K562 (cell line): ENCODE data around the gene METTL25B. TPM values are rescaled to one million over a fixed set of nuclear protein-coding genes. Genes with fewer than 3 reads are reported as not detected.

Source experiments
- BHLHE40 ChIP-seq: IDR thresholded peaks from 2 replicates; pipeline ENCODE4 v1.6.1; 2011; ENCODE audit warnings: low read length, improper control_type of control experiment
- CREB1 ChIP-seq, 2 experiments: sonication (generic) in 1 of 2; formaldehyde crosslinking in 1 of 2; IDR thresholded peaks; 2 replicates each; pipeline versions ENCODE4 v1.6.1 to v1.8.0; 2012 to 2022; ENCODE audit warnings: inconsistent platforms in 1 of 2, mild to moderate bottlenecking in 1 of 2, missing genetic modification reagents in 1 of 2, moderate library complexity in 1 of 2
- E2F3 ChIP-seq: fragments of 250-450 bp; sonication (Bioruptor Pico); IDR thresholded peaks from 2 replicates; pipeline ENCODE4 v1.4.0; 2020; ENCODE audit warnings: mild to moderate bottlenecking
- FOS ChIP-seq: IDR thresholded peaks from 3 replicates; pipeline ENCODE4 v1.6.1; 2011; ENCODE audit not compliant: insufficient read length; ENCODE audit errors: extremely low read depth
- HDAC2 ChIP-seq: fragments of 450-650 bp; IDR thresholded peaks from 2 replicates; pipeline ENCODE4 v1.6.1; 2016; ENCODE audit warnings: mild to moderate bottlenecking
- HMG20A ChIP-seq: fragments of 450-650 bp; formaldehyde crosslinking; conservative IDR thresholded peaks from 2 replicates; pipeline ENCODE4 v1.4.0; 2020; ENCODE audit warnings: mild to moderate bottlenecking, mixed read lengths
- KAT8 ChIP-seq: fragments of 450-650 bp; IDR thresholded peaks from 2 replicates; pipeline ENCODE4 v1.6.1; 2016; ENCODE audit warnings: low read depth, mild to moderate bottlenecking
- MEIS2 ChIP-seq: fragments of 450-650 bp; IDR thresholded peaks from 2 replicates; pipeline ENCODE4 v1.6.1; 2014; ENCODE audit warnings: mild to moderate bottlenecking; ENCODE audit not compliant: partially characterized antibody
- RCOR1 ChIP-seq, 2 experiments: IDR thresholded peaks; 2 replicates each; pipeline ENCODE4 v1.6.1; 2012; ENCODE audit warnings: low read depth in 2 of 2, low read length in 2 of 2, borderline replicate concordance in 1 of 2, improper control_type of control experiment in 1 of 2
- SMARCE1 ChIP-seq: fragments of 450-650 bp; IDR thresholded peaks from 2 replicates; pipeline ENCODE4 v1.7.1; 2016; ENCODE audit warnings: mild to moderate bottlenecking
- ZBTB7A ChIP-seq: IDR thresholded peaks from 2 replicates; pipeline ENCODE4 v1.6.1; 2011; ENCODE audit warnings: low read depth, mild to moderate bottlenecking, low read length, moderate library complexity, borderline replicate concordance; ENCODE audit not compliant: control insufficient read depth
- polyA plus RNA-seq, 8 experiments: library from polyadenylated mRNA; depleted of rRNA in 4 of 8; stranded (reverse) in 5 of 8; unstranded in 3 of 8; fragments of >200 nt; fragmentation: Nextera tagmentation in 2 of 8; fragmentation: Illumina TruSeq in 1 of 8; extraction: Ambion mirVana in 2 of 8; extraction: Trizol in 1 of 8; gene quantifications; 2 replicates each; pipeline versions ENCODE4 v1.2.1 to v1.2.3, GENCODE V29; 2011 to 2014; ENCODE audit warnings: inconsistent platforms in 1 of 8, missing spikeins in 1 of 8
- total RNA-seq, 7 experiments: library from RNA; depleted of rRNA in 6 of 7; stranded (reverse); fragments of >200 nt in 6 of 7; fragmentation: Illumina TruSeq in 2 of 7; extraction: Trizol in 2 of 7; gene quantifications; 2 replicates each; pipeline versions ENCODE4 v1.2.1 to v1.2.3, GENCODE V29; 2011 to 2021; ENCODE audit warnings: low replicate concordance in 1 of 7
- TF ChIP-seq, protein P1 (sequence below): sonication (generic); formaldehyde crosslinking; IDR thresholded peaks from 2 replicates; pipeline ENCODE4 v1.9.0; 2022; ENCODE audit warnings: mild to moderate bottlenecking, missing genetic modification reagents
- TF ChIP-seq, protein P2 (sequence below), 2 experiments: fragments of 450-650 bp; conservative IDR thresholded peaks; 2 replicates each; pipeline ENCODE4 v1.6.1; 2017; ENCODE audit warnings: mild to moderate bottlenecking in 2 of 2, moderate library complexity in 2 of 2
- TF ChIP-seq, protein P3 (sequence below): sonication (generic); formaldehyde crosslinking; IDR thresholded peaks from 2 replicates; pipeline ENCODE4 v1.8.0; 2023; ENCODE audit warnings: missing genetic modification reagents, mild to moderate bottlenecking, borderline replicate concordance
- TF ChIP-seq, protein P4 (sequence below): fragments of 450-650 bp; IDR thresholded peaks from 2 replicates; pipeline ENCODE4 v1.6.1; 2018; ENCODE audit not compliant: partially characterized antibody

METTL25B gene
- total and polyA plus RNA-seq, 9 of the 15 experiments (the other 6 are each of a cell fraction or from before 2014, with no cell fraction given): 7.7 to 48.3 (median 33.1) TPM

DNA sequence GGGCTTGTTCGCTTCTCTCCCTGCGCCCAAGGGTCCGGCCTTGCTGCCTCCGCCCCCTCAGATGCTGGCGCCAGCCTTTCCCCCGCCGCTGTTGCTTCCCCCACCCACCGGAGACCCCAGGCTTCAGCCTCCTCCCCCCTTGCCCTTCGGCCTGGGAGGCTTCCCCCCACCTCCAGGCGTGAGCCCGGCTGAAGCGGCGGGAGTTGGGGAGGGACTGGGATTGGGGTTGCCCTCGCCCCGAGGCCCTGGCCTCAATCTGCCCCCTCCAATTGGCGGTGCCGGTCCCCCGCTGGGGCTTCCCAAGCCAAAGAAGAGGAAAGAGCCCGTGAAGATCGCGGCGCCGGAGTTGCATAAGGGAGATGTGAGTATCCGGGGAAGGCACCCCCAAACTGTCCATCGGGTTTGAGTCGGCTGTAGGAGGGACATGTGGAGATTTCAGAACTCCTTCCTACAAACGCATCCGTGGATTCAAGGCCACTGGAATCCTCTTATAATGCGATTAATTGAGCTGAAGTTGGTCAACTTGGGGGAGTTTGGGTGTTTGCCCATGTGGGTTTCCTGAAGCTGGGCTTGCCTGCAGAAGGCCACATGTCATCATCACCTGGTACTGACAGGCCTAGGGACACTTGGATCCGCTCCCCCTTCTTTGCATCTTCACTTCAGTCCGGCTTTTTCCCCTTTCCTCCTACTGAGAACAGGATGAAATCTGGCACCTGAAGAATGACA, 39.8 kb downstream of the METTL25B start (continued):
- TF ChIP-seq, protein P1, sequence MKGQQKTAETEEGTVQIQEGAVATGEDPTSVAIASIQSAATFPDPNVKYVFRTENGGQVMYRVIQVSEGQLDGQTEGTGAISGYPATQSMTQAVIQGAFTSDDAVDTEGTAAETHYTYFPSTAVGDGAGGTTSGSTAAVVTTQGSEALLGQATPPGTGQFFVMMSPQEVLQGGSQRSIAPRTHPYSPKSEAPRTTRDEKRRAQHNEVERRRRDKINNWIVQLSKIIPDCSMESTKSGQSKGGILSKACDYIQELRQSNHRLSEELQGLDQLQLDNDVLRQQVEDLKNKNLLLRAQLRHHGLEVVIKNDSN (CRISPR knock-in tag): peak; percentile 41; the same call in 1 of the 2 replicates
- TF ChIP-seq SMARCE1 (no peak), HMG20A (CRISPR knock-in tag) (no peak), ZBTB7A (peak; percentile 59; the same call in 1 of the 2 replicates), KAT8 (no peak), FOS (no peak), HDAC2 (0 out of 2 replicates have a peak, but pooled peaks have one; percentile 5), MEIS2 (peak; percentile 5), E2F3 (CRISPR knock-in tag) (no peak), CREB1 (IDR thresholded peaks at IDR 0.05) (no peak), CREB1 (CRISPR knock-in tag; IDR thresholded peaks at IDR 0.05) (0 out of 2 replicates have a peak, but pooled peaks have one; percentile 27), BHLHE40 (no peak), RCOR1 (IDR thresholded peaks at IDR 0.05; ENCODE audit: borderline replicate concordance in 1 of 2, low read depth in 2 of 2, low read length in 2 of 2) (peak in 1 of 2 experiments; percentile 7; a peak in 1 of 4 replicates)
- TF ChIP-seq, protein P2, sequence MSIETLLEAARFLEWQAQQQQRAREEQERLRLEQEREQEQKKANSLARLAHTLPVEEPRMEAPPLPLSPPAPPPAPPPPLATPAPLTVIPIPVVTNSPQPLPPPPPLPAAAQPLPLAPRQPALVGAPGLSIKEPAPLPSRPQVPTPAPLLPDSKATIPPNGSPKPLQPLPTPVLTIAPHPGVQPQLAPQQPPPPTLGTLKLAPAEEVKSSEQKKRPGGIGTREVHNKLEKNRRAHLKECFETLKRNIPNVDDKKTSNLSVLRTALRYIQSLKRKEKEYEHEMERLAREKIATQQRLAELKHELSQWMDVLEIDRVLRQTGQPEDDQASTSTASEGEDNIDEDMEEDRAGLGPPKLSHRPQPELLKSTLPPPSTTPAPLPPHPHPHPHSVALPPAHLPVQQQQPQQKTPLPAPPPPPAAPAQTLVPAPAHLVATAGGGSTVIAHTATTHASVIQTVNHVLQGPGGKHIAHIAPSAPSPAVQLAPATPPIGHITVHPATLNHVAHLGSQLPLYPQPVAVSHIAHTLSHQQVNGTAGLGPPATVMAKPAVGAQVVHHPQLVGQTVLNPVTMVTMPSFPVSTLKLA (conservative IDR thresholded peaks at IDR 0.05): peak in 1 of 2 experiments; percentile 54; a peak in 3 of 4 replicates
- TF ChIP-seq, protein P3, sequence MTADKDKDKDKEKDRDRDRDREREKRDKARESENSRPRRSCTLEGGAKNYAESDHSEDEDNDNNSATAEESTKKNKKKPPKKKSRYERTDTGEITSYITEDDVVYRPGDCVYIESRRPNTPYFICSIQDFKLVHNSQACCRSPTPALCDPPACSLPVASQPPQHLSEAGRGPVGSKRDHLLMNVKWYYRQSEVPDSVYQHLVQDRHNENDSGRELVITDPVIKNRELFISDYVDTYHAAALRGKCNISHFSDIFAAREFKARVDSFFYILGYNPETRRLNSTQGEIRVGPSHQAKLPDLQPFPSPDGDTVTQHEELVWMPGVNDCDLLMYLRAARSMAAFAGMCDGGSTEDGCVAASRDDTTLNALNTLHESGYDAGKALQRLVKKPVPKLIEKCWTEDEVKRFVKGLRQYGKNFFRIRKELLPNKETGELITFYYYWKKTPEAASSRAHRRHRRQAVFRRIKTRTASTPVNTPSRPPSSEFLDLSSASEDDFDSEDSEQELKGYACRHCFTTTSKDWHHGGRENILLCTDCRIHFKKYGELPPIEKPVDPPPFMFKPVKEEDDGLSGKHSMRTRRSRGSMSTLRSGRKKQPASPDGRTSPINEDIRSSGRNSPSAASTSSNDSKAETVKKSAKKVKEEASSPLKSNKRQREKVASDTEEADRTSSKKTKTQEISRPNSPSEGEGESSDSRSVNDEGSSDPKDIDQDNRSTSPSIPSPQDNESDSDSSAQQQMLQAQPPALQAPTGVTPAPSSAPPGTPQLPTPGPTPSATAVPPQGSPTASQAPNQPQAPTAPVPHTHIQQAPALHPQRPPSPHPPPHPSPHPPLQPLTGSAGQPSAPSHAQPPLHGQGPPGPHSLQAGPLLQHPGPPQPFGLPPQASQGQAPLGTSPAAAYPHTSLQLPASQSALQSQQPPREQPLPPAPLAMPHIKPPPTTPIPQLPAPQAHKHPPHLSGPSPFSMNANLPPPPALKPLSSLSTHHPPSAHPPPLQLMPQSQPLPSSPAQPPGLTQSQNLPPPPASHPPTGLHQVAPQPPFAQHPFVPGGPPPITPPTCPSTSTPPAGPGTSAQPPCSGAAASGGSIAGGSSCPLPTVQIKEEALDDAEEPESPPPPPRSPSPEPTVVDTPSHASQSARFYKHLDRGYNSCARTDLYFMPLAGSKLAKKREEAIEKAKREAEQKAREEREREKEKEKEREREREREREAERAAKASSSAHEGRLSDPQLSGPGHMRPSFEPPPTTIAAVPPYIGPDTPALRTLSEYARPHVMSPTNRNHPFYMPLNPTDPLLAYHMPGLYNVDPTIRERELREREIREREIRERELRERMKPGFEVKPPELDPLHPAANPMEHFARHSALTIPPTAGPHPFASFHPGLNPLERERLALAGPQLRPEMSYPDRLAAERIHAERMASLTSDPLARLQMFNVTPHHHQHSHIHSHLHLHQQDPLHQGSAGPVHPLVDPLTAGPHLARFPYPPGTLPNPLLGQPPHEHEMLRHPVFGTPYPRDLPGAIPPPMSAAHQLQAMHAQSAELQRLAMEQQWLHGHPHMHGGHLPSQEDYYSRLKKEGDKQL (CRISPR knock-in tag): 0 out of 2 replicates have a peak, but pooled peaks have one; percentile 42
- TF ChIP-seq, protein P4, sequence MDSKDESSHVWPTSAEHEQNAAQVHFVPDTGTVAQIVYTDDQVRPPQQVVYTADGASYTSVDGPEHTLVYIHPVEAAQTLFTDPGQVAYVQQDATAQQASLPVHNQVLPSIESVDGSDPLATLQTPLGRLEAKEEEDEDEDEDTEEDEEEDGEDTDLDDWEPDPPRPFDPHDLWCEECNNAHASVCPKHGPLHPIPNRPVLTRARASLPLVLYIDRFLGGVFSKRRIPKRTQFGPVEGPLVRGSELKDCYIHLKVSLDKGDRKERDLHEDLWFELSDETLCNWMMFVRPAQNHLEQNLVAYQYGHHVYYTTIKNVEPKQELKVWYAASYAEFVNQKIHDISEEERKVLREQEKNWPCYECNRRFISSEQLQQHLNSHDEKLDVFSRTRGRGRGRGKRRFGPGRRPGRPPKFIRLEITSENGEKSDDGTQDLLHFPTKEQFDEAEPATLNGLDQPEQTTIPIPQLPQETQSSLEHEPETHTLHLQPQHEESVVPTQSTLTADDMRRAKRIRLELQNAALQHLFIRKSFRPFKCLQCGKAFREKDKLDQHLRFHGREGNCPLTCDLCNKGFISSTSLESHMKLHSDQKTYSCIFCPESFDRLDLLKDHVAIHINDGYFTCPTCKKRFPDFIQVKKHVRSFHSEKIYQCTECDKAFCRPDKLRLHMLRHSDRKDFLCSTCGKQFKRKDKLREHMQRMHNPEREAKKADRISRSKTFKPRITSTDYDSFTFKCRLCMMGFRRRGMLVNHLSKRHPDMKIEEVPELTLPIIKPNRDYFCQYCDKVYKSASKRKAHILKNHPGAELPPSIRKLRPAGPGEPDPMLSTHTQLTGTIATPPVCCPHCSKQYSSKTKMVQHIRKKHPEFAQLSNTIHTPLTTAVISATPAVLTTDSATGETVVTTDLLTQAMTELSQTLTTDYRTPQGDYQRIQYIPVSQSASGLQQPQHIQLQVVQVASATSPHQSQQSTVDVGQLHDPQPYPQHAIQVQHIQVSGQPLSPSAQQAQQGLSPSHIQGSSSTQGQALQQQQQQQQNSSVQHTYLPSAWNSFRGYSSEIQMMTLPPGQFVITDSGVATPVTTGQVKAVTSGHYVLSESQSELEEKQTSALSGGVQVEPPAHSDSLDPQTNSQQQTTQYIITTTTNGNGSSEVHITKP: peak; percentile 76
